Hematopoietic multipotent progenitor cell treated with erythropoietin and hydrocortisone succinate and interleukin-3 and kit ligand, for 4 days (in vitro differentiated cells): ENCODE measurements around the gene CDH13.

Source experiments
- DNase-seq: peaks from one replicate; pipeline ENCODE4 v3.0.0-alpha.2; 2015

The CDH13 gene

GRCh38 chr16:82626791-82627261, at the start of gene CDH13:
CDH13 (plus strand) TSS chr16:82626969.
- no peak for DNase-seq

GRCh38 chr16:82580298-82580890, 46.4 kb upstream of the CDH13 start:
- DNase-seq, result peak; percentile 8

- no peak for DNase-seq
These were observed 43.8 kb upstream of the CDH13 start for GRCh38 chr16:82582975-82583374.

- DNase-seq, result no peak
These were observed 43.3 kb upstream of the CDH13 start for GRCh38 chr16:82583422-82583821.

DNA sequence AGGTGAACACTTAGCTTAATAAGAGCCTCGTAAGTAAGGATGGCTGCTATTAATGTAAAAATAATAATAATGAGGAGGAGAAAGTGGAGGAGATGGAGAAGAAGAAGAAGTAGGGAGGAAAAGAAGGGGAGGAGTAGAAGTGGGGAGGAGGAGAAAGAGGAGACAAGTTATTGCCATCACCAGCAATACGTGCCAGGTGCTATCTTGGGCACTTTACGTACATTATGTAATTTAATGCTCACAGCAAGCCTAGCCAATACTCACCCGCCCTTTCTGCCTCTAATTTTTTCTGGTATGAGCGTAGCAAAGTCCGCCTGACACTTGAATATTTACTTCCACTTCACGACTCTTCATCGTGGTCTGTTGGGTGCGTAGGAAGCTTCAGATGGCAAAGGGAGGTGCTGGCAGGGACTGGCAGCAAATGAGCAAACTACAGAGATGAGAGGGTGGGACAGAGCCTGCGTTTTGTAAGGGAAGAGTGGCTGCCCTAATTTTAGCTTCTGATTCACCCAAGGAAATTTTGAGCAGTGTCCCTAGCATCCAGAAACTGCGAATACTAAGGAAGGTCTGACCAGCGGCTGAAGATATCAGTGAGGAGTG, 42.1 kb upstream of the CDH13 start:
- no peak for DNase-seq

DNA sequence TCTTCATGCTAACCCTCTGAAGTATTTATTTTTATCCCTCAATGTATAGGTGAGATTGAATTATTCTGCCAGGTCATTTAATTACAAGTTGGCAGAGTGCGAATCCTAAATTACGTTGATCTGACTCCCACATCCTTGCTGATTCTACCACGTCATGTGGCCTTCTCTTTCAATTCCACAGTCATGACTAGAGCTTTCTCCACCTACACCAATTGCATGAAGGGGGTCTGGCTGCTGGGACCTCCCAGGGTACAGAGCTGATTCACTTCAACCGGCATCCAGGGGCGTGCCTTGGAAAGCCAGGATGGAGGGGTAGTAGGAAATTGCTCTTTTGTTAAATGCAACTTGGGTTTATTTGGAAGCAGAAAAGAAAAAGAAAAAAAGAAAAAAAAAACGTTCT, 41.1 kb upstream of the CDH13 start:
- no peak for DNase-seq

GRCh38 chr16:82586130-82586529, 40.6 kb upstream of the CDH13 start:
- no peak for DNase-seq

DNA sequence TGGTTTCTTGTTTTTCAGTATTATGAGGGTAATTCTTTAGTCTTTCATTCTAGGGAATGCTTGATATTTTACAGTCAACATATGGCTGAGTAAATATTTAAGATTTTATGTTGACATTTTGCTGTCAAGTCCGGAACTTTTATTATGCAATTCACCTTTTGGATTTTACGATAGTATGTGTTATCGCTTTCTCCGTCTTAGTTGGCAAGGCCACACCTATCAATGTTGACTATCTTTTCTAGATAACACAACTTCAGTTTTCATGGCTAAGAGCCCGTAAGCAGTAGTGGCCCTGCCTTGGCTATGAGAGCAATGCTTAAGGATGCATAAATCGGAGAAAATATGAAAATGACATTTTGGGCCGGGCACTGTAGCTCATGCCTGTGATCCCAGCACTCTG, 39.5 kb upstream of the CDH13 start:
- no peak for DNase-seq

DNA sequence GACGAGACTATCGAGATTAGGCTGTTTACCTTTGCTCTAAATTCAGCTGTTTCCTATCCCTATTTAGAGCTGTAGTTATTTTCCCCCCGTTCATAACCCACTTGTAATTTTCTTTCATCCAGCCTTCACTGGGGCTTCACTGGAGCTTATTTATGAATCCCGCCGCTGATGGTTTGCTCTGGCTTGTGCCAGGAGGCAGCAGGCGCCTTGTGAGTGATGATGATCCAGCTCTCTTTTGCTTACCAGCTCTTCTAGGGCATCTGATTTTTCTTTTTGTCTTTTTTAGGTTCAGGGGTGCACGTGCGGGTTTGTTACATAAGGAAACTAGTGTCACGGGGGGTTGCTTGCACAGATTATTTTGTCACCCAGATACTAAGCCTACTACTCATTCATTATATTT, 37.4 kb upstream of the CDH13 start:
- DNase-seq, result no peak

GRCh38 chr16:82594114-82594513, 32.7 kb upstream of the CDH13 start:
- no peak for DNase-seq

DNA sequence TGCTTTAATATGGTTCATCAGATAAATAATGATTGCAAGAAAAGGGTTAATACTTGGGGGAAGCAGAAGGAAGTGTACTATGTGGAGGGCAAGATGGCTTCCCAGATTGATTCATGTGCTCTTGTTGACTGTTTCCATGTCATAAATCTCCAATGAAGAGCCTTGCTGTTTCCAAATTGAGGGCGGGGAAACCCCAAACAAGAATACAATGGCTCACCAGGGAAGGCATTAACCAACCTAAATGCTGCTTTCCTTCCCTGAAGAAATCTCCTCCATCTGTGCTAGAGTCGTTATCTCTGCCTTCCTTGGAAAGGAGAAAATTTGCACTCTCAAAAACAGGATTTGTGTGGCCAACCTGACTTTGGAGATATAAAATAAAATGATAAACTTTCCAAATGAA, 28.0 kb upstream of the CDH13 start:
- DNase-seq, result no peak

DNA sequence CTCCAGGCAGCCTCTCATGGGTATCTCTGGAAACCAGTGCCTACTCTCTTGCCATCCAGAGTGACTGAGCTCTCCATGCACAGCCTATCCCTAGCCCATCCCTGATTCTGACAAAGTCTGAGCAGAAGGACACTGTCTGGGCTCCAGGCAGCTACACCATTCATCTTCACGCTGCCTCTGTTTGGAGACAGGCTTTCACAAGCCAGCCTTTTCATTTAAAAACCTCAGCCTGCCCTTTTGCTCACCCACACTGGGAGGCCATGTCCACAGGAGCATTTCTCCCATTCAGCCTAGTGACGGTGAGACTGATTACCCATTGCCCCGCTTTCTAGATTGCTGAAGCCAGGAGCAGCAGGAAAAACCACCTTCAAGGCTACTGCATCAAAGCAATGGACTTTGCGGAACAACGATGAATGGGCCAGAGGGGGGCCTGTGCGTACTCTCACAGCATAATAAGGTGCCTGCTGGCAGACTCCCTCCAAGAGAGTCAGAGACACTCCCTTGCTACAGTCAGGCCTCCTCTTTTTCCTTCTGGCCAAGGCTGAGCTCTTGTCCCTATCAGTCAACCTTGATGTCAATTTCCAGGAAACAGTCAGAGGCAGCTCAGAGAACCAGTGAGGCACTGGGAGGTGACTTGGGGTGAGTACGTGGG, 24.7 kb upstream of the CDH13 start:
- no peak for DNase-seq

DNA sequence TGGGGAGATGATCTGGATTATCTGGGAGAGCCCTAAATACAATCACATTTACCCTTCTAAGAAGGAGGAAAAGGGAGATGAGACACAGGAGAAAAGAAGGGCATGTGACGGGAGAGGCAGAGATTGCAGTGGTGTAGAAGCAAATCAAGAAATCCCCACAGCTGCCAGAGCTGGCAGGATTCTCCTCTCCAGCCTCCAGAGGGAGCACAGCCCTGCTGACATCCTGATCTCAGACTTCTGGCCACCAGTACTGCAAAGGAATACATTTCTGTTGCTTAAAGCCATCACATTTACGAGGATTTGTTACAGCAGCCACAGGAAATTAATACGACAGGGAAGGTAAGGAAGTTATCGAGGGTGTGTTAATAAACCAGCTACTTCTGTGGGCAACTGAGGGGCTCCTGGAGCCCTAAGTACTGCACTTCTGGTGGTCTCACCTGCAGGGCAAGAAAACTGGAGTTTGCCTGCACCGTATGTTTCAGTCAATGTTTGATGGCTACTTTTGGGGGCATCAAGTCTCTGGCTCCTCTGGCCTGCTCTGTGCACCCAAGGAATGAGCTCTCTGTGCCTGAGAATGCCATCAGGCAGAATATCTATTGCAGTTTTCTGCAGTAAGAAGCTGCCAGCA, 22.9 kb upstream of the CDH13 start:
- peak; percentile 29 for DNase-seq

DNA sequence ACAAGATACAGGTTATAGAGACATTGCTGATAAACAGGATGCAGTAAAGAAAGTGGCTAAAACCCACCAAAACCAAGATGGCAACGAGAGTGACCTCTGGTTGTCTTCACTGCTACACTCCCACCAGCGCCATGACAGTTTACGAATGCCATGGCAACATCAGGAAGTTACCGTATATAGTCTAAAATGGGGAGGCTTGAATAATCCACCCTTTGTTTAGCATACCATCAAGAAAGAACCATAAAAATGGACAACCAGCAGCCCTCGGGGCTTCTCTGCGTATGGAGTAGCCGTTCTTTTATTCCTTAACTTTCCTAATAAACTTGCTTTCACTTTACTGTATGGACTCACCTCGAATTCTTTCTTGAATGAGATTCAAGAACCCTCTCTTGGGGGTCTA, 21.7 kb upstream of the CDH13 start:
- no peak for DNase-seq

DNA sequence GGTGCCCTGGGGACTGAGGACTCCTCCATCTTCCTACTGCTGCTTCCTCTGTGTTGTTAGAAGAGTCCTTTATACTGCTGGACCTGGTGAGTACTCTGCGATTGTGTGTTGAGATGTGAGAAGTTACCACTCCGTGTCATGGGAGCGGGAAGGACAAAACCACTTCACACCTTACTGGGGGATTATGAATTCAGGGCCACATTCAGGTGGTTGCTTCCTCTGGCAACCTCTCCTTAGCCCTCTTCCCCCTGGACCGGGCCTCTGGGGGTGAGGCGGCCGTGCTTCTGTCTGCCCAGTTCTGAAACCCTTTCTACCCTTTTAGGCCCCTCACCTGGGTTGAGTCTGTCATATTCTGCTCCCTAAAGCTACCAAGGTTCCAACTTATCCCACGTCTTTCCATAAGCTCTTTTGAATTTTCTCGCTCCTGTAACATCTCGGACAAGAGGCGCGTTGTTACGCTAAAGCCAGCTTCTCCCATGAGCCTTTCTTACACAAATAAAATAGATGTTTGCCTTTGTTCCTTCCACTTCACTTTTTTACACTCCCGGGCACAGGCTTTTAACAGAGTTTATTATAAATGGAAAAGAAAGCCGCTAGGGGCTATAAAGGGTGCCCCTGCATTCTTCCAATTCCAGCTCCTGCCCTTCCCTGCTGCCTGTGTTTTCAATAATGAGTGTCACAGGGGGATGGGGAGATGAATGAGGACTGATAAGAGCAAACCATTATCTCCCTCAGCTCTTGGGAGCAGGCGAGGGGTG, 20.7 kb upstream of the CDH13 start:
- no peak for DNase-seq

DNA sequence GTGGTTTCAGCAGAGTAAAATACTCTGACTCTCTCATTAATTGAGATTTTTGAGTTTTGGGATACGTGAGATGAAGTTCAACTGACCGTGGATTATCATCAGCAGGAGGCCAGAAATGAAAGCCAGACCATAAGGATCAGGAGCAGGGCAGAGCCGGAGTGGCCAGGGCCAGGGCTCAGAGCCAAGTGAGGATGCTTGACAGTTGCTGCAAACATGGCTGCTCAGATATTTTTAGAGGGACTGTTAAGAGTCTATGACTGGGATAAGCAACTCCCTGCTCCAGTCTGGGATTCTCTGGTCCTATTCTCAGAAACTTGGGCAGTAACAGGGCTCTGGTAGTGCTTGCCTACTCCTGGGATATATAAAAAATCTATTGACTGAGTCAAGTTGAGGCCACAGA, 17.6 kb upstream of the CDH13 start:
- DNase-seq, result no peak

GRCh38 chr16:82612263-82612662, 14.5 kb upstream of the CDH13 start:
- no peak for DNase-seq

DNA sequence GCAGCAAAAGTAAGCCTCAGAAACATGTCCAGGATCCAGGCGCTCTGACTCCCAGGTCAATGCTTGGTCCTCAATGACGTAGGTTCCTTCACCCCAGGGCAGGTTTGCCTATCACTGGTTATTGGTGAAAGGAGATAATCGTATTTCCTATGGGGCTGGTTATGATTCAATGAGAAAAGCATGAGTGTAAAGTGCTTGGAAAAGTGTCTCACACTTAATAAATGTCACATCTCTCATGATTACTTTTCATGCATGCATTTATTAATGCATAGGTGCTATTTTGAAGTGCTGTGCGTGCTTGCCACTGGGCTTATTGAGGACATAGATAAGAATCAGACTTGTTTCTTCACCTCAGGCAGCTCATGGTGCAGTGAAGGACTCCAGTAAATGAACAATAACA, 10.4 kb upstream of the CDH13 start:
- no peak for DNase-seq

DNA sequence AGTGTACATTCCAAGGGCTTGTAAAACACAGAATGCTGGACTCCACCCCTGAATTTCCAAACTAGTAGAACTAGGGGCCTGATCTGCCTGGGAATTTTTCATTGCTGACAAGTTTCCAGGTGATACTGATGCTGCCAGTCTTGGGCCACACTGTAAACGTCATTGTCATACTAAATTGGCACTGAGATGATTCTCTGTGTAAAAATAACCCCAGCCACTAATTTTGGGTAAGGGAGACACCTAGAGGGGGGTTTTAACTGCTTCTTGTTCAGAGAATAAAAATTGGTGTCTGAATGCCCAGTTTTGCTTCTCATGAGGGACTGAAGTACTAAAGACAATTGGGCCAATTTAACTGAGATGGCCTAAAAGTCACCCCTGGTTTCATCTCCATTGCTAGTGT, 5.0 kb upstream of the CDH13 start:
- no peak for DNase-seq

- no peak for DNase-seq
These were observed 3.5 kb upstream of the CDH13 start for GRCh38 chr16:82623241-82623640.

DNA sequence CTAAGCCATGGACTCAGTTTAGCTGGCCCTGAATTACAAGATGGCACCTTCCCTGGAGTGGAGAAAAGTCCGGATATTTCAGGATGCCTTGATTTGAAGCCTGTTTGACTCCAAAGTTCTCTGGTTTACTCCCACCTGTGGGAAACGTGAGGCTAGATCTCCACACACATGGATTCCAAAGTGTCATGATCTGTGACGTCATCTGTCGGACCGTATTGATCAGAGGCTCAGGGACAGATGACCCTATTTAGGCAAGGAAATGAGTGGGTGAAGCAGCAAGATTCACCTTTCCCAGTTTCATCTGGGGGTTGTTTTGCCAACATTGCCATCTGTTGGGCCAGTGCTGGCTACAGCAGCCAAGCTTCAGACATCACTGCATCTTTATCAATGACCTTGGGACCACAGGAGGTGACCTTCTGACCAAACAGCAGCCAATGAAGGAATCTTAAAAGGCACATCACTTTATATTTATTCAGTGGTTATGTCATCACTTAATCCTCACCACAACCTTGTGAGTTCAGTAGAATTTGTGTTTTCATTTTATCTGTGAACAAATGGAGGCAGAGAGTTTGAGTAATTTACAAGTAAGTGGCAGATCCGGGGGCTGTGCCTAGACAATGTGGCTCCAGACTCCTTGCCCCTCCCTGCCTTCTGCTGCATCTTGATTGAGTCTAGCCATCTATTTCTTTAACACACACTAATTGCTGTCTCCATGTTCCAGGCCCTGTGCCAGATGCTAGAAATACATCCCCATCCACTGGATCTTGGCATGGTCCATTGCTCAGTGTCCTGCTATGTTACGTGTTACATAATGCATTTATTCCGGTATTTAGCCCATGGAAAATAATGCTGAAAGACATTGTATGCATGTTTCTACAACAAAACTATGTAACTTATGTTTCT, 1.5 kb upstream of the CDH13 start:
- no peak for DNase-seq

DNA sequence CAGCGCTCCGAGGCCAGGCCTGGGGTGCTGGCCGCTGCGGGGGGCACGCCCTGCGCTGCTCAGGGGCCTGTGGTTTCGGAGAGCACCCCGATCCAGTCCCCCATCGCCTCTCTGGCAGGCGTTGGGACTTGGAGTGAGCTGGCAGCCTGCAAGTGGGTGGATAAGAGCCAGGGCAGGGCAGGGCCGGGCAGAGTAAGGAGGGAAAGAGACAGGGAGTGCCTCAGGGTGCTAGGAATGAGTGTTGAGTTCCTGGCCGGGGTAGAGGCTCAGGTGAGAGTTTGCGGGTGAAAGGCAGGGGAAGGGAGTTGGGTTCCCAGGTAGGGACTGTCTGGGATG, 1.3 kb downstream of the CDH13 start:
- no peak for DNase-seq
